GM12872 (cell line): ENCODE measurements around the gene IMMP2L.

ENCODE experiments used
- TF ChIP-seq, protein P1 (sequence below): IDR thresholded peaks from 3 replicates; pipeline ENCODE4 v1.5.1; 2011; ENCODE audit warnings: low read depth, mild to moderate bottlenecking, low read length, moderate library complexity; ENCODE audit not compliant: insufficient read depth

Gene IMMP2L

DNA sequence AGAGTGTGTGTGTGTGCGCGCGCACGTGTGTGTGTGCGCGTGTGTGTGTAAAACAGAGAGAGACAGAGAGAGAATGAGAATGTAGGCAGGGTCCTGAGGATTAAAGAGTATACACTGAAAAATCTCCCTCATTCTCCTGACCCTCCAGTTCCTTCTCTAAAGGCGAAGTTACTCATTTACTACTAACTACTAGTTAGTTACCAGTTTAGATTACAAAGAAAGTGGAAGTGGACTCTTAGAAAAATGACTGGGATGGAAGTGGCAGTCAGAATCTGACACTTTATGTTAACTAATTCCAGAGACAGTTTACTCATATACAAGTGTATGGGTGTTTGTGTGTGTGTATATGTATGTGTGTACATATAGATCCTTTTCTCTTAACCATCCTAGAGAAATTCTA lies 617.8 kb downstream of the IMMP2L start:
- TF ChIP-seq, protein P1, sequence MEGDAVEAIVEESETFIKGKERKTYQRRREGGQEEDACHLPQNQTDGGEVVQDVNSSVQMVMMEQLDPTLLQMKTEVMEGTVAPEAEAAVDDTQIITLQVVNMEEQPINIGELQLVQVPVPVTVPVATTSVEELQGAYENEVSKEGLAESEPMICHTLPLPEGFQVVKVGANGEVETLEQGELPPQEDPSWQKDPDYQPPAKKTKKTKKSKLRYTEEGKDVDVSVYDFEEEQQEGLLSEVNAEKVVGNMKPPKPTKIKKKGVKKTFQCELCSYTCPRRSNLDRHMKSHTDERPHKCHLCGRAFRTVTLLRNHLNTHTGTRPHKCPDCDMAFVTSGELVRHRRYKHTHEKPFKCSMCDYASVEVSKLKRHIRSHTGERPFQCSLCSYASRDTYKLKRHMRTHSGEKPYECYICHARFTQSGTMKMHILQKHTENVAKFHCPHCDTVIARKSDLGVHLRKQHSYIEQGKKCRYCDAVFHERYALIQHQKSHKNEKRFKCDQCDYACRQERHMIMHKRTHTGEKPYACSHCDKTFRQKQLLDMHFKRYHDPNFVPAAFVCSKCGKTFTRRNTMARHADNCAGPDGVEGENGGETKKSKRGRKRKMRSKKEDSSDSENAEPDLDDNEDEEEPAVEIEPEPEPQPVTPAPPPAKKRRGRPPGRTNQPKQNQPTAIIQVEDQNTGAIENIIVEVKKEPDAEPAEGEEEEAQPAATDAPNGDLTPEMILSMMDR: no peak

DNA sequence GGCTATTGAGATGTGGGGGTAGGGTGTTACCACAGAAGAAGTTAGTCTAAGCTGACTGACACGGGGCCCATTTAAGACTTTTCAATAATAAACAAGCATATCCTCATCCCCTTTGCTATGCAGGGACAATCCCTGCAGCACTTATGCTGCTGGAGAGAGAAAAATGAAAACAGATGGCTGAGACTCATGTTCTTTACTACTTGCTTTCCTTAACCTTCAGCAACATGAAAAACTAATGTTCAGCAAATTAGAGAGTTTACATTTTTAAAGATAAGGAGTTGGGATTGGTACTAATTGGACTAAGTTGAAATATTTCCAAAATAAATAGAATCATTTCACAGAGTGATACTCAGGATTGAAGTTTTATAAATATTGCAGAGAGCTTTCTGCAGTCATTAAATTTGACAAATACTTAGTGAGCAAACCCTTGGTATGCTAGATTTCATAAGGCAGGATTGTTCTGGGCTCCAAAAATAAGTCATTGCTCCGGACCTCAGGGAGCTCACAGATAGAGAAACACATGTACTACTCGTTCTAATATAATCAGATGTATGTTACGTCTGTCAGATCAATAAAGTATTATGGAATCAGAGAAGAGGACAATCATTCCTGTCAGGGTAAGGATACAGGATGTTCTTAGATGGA lies 618.5 kb downstream of the IMMP2L start:
- TF ChIP-seq, protein P1: no peak

DNA sequence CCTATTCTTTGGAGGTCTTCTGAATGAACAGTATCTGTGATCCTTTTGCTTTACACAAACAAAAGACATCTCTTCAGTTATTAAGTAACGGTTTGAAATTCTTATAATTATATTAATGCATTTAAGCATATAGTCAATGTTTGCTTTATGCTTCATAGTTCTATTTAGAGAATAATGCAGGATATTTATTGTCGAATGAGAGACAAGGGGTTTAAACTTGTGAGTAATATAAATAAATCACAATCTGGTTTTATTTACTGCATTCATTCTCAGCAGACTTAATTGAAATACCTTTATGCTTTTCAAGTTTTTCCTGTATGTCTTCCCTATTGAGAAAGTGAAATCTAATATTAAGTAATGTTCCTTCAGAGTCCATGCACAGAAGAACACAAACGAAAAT lies 620.9 kb downstream of the IMMP2L start:
- TF ChIP-seq, protein P1: no peak

DNA sequence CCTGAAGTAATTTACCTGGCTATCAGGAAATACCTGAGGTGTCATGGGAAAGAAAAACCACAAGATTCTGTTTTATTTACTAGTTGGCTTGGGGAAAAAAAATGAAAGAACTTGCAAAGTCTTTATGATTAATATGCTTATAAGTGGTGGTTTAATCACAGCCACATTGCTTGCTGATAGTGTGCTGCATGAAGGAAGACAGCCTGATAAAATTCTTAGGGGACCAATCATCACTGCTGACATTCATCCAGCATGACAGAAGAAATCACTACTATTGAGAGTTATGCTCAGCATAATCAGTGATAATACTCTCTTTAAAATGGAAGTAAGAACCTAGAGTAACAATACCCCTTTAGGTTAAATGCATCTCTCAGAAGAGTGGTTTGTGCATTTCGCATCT lies 621.5 kb downstream of the IMMP2L start:
- TF ChIP-seq, protein P1: no peak

DNA sequence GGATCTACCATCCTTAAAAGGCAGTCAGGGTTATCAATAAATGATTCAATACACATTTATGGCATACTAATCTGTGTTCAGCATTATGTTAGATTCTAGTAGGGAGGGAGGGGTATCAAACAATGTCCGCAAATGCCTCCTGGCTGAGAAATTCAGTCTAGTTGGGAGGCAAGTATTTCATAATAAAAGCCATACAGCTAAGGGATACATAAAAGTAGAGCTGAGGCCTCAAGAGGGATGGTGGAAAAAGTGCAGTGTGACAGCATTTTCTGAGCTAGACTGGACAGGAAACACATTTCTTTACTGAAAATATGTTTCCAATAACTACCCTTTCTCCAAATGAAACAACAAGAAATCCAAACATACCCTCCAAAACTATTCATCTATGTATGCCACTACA lies 624.1 kb downstream of the IMMP2L start:
- TF ChIP-seq, protein P1: no peak

DNA sequence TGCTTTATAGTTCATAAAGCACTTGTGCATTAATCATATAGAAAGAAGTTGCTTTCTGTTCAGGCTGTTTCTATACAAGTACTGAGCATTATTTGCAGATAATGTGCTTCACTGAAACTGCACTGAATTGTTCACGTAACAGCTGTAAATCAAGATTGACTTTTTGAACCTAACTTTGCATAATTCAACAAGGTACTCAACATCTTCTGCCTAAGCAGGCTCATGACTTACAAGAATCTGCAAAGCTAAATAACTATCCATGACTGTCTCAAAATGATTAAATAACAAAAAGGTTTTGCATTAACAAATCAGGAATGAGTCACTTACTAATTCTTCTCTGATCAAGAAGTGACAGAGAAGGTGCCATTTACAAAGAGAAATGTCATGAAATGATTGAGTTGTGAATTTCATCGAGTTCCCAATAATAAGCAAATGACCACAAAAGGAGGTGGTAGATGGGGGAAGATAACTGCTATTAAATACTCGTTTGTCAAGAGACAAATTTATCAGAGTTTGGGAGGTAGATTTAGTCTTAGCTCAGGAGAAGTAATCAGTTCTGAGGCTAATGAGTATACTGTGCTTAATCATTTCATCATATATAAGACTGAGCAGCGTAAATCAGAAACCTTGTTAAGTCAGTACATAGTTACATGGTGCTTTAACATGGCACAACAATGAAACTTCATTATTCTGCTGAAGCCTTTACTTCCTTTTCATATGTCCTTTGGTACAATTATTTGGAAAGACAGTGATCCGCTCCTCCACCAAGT lies 632.6 kb downstream of the IMMP2L start:
- TF ChIP-seq, protein P1: no peak

DNA sequence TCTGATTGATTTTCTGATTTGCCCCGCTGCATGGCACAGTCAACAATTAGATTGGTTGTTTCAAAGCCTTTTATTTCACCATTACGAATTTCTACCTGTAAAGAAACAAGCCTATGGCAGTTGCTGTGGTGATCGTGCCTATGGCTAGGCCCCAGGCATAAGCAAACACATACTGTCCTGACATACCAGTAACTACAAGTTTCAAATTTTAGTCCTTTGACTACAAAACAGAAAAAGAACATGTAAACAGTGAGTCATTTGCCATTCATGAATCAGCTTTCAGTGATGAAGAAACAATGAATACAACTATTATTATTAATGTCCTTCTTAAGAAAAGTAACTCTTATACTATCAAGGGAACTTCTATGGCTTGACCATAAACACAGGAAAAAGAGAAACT lies 639.4 kb downstream of the IMMP2L start:
- TF ChIP-seq, protein P1: no peak
